Uterus (tissue), 4 donors: ENCODE results near the gene BICD2. TPM values are rescaled to one million over a fixed set of nuclear protein-coding genes. Genes with fewer than 3 reads are reported as not detected.

Experiments used
- DNase-seq, 2 donors: peaks; one replicate each; pipeline ENCODE4 v3.0.0-alpha.2; 2019 to 2020
- H3K27ac ChIP-seq, 2 donors: fragments of 200-600 bp; sonication (generic); 1 replicate in 1 of 2; 2 replicates in 1 of 2; pipeline ENCODE4 v1.5.1; 2016 to 2018
- H3K27me3 ChIP-seq, 2 donors: fragments of 200-600 bp; sonication (generic); one replicate each; pipeline ENCODE4 v1.5.1; 2018 to 2019; ENCODE audit warnings: control low read depth in 1 of 2
- H3K36me3 ChIP-seq, 2 donors: fragments of 200-600 bp; sonication (generic); one replicate each; pipeline ENCODE4 v1.5.1; 2019; ENCODE audit warnings: control low read depth in 1 of 2
- H3K4me1 ChIP-seq, 2 donors: fragments of 200-600 bp; sonication (generic); one replicate each; pipeline ENCODE4 v1.5.1; 2018 to 2019; ENCODE audit warnings: control low read depth in 1 of 2
- H3K4me3 ChIP-seq, 2 donors: fragments of 200-600 bp; sonication (generic); 1 replicate in 1 of 2; 2 replicates in 1 of 2; pipeline ENCODE4 v1.5.1; 2018 to 2019; ENCODE audit warnings: mild to moderate bottlenecking in 1 of 2
- H3K9me3 ChIP-seq, 2 donors: fragments of 200-600 bp; sonication (generic); one replicate each; pipeline ENCODE4 v1.5.1; 2019; ENCODE audit warnings: control low read depth in 1 of 2
- POLR2A ChIP-seq, 2 donors: fragments of 450-650 bp; IDR thresholded peaks; one replicate each; pipeline ENCODE4 v1.6.1; 2016; ENCODE audit warnings: antibody characterized with exemption in 2 of 2, mild to moderate bottlenecking in 1 of 2, moderate library complexity in 1 of 2
- intact Hi-C: fragments of 100-400 bp; cut with DNase I; formaldehyde crosslinking; loops from one replicate; pipeline ENCODE4 v1.15.1; 2023; ENCODE audit warnings: low total_unique reads
- total RNA-seq, 4 donors: library from RNA; depleted of rRNA in 3 of 4; stranded (reverse); fragments of >200 nt in 3 of 4; gene quantifications; one replicate each; pipeline versions ENCODE4 v1.1.0 to v1.2.4, GENCODE V29; 2014 to 2023
- TF ChIP-seq, protein P1 (sequence below), 4 experiments: fragments of 200-600 bp in 2 of 4; fragments of 450-650 bp in 2 of 4; sonication (generic) in 2 of 4; IDR thresholded peaks; one replicate each; pipeline ENCODE4 v1.5.1; 2016 to 2019; ENCODE audit warnings: antibody characterized with exemption in 4 of 4, mild to moderate bottlenecking in 2 of 4, moderate library complexity in 1 of 4
- donor health status: DM: yes; HTN: yes; CAD: no.

BICD2 gene
- total RNA-seq, 4 donors from 2014 or later: 5.6 to 45.1 (median 22.8) TPM

DNA sequence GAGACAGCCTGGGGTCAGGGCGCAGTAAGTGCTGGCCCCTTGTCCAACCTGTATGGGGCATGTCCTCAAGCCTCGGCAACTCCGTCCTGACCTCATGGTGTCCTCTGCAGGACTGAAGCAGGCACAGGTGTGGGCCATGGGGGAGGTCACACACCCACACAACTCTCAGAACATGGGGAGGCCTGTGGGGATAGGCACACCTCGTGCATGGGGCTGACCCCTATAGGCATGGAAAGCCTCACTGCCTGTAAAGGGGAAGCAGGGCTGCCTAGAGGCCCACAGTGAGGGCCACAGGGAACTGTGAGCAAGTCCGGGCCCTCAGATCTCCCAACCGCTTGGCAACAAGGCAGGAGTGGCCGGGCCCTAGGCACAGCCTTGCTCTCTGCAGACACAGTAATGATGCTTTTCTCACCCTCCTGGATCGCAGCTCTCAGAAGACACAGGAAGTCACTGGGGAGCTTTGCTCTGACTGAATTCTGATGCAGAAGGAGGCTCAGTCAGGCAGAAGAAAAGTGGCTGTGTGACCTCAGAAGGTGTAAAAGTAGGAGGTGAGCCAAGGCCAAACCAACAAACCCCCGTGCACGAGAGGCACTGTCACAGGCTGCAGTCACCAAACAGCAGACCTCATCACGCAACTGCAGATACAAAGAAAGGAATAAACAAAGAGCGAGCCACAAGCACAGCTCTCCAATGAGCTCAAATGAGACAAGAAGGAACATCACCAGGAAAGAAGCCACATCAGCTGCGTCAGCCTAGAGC is 100.1 kb downstream of the BICD2 start:
- H3K4me1 ChIP-seq: peaks cover 0 to 6% of the 10 kb centered on the region in 2 donors
- no peak overlapping the region for H3K27ac ChIP-seq
- intact Hi-C loops: no loop called here
- H3K36me3 ChIP-seq: no peaks in the 10 kb centered on the region
- TF ChIP-seq POLR2A (IDR thresholded peaks at IDR 0.05): no peak
- TF ChIP-seq, protein P1, sequence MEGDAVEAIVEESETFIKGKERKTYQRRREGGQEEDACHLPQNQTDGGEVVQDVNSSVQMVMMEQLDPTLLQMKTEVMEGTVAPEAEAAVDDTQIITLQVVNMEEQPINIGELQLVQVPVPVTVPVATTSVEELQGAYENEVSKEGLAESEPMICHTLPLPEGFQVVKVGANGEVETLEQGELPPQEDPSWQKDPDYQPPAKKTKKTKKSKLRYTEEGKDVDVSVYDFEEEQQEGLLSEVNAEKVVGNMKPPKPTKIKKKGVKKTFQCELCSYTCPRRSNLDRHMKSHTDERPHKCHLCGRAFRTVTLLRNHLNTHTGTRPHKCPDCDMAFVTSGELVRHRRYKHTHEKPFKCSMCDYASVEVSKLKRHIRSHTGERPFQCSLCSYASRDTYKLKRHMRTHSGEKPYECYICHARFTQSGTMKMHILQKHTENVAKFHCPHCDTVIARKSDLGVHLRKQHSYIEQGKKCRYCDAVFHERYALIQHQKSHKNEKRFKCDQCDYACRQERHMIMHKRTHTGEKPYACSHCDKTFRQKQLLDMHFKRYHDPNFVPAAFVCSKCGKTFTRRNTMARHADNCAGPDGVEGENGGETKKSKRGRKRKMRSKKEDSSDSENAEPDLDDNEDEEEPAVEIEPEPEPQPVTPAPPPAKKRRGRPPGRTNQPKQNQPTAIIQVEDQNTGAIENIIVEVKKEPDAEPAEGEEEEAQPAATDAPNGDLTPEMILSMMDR (IDR thresholded peaks at IDR 0.05): no peak
- no peaks in the 10 kb centered on the region for H3K27me3 ChIP-seq
- H3K9me3 ChIP-seq: no peaks in the 10 kb centered on the region
- DNase-seq: no peak
- H3K4me3 ChIP-seq: no peak overlapping the region

GRCh38 chr9:92663951-92664350 is 100.7 kb downstream of the BICD2 start:
- H3K27me3 ChIP-seq: no peaks in the 10 kb centered on the region
- no peak for TF ChIP-seq POLR2A (IDR thresholded peaks at IDR 0.05)
- TF ChIP-seq, protein P1 (IDR thresholded peaks at IDR 0.05): no peak
- H3K36me3 ChIP-seq: no peaks in the 10 kb centered on the region
- H3K4me3 ChIP-seq: no peak overlapping the region
- DNase-seq: no peak
- no peaks in the 10 kb centered on the region for H3K9me3 ChIP-seq
- intact Hi-C loops: no loop called here
- H3K4me1 ChIP-seq: peaks cover 0 to 4% of the 10 kb centered on the region in 2 donors
- H3K27ac ChIP-seq: no peak overlapping the region

GRCh38 chr9:92663126-92663525 is 101.5 kb downstream of the BICD2 start:
- Histone ChIP-seq H3K27me3 (no peaks in the 10 kb centered on the region), H3K4me3 (no peak overlapping the region), H3K36me3 (no peaks in the 10 kb centered on the region), H3K9me3 (no peaks in the 10 kb centered on the region), H3K27ac (no peak overlapping the region), H3K4me1 (no peaks in the 10 kb centered on the region)
- DNase-seq: no peak
- intact Hi-C loops: no loop called here
- no peak for TF ChIP-seq POLR2A (IDR thresholded peaks at IDR 0.05)
- TF ChIP-seq, protein P1 (IDR thresholded peaks at IDR 0.05): no peak

DNA sequence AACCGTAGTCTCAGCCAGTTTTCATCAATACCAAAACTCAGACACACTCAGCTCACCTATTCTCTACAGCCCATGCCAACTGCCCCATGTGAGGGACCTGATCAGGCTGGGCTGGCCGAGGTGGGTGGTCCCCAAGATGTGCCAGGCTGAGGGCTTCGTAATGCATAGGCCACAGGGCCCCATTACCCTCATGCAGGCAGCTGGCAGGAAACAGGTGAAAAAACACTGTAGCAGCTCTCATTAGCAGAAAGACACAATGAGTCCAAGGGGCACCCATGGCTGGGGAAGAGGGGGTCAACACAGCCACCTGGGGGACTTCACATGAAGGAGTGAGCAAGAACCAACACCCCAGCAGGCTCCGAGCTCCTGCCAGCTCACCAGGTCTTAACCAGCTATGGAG is 102.9 kb downstream of the BICD2 start:
- no peak for DNase-seq
- intact Hi-C loops: no loop called here
- no peak for TF ChIP-seq POLR2A (IDR thresholded peaks at IDR 0.05)
- TF ChIP-seq, protein P1 (IDR thresholded peaks at IDR 0.05): no peak

More for the DNA sequence above, 102.9 kb downstream of the BICD2 start:
- no peaks in the 10 kb centered on the region for H3K36me3 ChIP-seq
- no peaks in the 10 kb centered on the region for H3K9me3 ChIP-seq
- H3K27me3 ChIP-seq: no peaks in the 10 kb centered on the region
- H3K27ac ChIP-seq: no peak overlapping the region
- H3K4me1 ChIP-seq: no peaks in the 10 kb centered on the region
- no peak overlapping the region for H3K4me3 ChIP-seq

Other genes with a start within 250 kb of the BICD2 start
- 10 to 100 TPM; 21.8 to 34.0 (median 27.7) TPM for gene ECM2, start 228.8 kb downstream of the BICD2 start, total RNA-seq
- gene IPPK, start 94.7 kb downstream of the BICD2 start, total RNA-seq: 10 to 100 TPM in 2 of 4 donors, 1 to 10 TPM in 2; 5.9 to 13.1 (median 8.5) TPM
- 10 to 100 TPM; 12.6 to 41.8 (median 17.4) TPM for gene ZNF484, start 113.2 kb upstream of the BICD2 start, total RNA-seq
- gene FGD3, start 182.7 kb upstream of the BICD2 start, total RNA-seq: 1 to 10 TPM in 3 of 4 donors, under 1 TPM in 1; 0.29 to 4.9 (median 2.9) TPM